Naive B cell (primary cell): ENCODE data around the gene C1QTNF1. TPM values are rescaled to one million over a fixed set of nuclear protein-coding genes. Genes with fewer than 3 reads are reported as not detected.

ENCODE experiments used
- ATAC-seq, 2 donors: fragments of 150-1000 bp; cut with Tn5 transposase; 2 replicates each; pipeline ENCODE4 v1.10.0; 2021; ENCODE audit warnings: low read depth in 2 of 2, mild to moderate bottlenecking in 2 of 2, moderate library complexity in 2 of 2
- DNase-seq: peaks from one replicate; pipeline ENCODE4 v3.0.0; 2022
- H3K27ac Mint-ChIP-seq, 6 donors: one replicate each; pipeline ENCODE4 v1.8.0; 2020 to 2022; ENCODE audit warnings: mild to moderate bottlenecking in 6 of 6, mixed read lengths in 6 of 6, moderate library complexity in 5 of 6, inconsistent platforms in 2 of 6
- H3K27me3 Mint-ChIP-seq, 3 donors: one replicate each; pipeline ENCODE4 v1.8.0; 2021 to 2022; ENCODE audit warnings: mixed read lengths in 3 of 3, mild to moderate bottlenecking in 1 of 3
- H3K36me3 Mint-ChIP-seq, 2 donors: one replicate each; pipeline ENCODE4 v1.8.0; 2020 to 2022; ENCODE audit warnings: mixed read lengths in 2 of 2, inconsistent platforms in 1 of 2, mild to moderate bottlenecking in 1 of 2
- H3K4me1 Mint-ChIP-seq, 3 donors: one replicate each; pipeline ENCODE4 v1.8.0; 2020 to 2022; ENCODE audit warnings: mixed read lengths in 3 of 3, inconsistent platforms in 1 of 3, mild to moderate bottlenecking in 1 of 3, moderate library complexity in 1 of 3
- H3K4me3 Mint-ChIP-seq, 8 donors: one replicate each; pipeline ENCODE4 v1.8.0; 2020 to 2022; ENCODE audit warnings: mild to moderate bottlenecking in 8 of 8, mixed read lengths in 8 of 8, moderate library complexity in 8 of 8, inconsistent platforms in 2 of 8
- H3K9me3 Mint-ChIP-seq, 7 donors: one replicate each; pipeline ENCODE4 v1.8.0; 2020 to 2022; ENCODE audit warnings: mixed read lengths in 7 of 7, mild to moderate bottlenecking in 5 of 7, inconsistent platforms in 2 of 7, moderate library complexity in 1 of 7
- polyA plus RNA-seq, 6 donors: library from polyadenylated mRNA; unstranded; fragments of 300-500 nt; fragmentation: Illumina TruSeq; gene quantifications; one replicate each; pipeline ENCODE4 v1.2.3, GENCODE V29; 2021; ENCODE audit warnings: low read depth in 6 of 6

Gene C1QTNF1, protein sequence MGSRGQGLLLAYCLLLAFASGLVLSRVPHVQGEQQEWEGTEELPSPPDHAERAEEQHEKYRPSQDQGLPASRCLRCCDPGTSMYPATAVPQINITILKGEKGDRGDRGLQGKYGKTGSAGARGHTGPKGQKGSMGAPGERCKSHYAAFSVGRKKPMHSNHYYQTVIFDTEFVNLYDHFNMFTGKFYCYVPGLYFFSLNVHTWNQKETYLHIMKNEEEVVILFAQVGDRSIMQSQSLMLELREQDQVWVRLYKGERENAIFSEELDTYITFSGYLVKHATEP
- polyA plus RNA-seq = not detected

DNA sequence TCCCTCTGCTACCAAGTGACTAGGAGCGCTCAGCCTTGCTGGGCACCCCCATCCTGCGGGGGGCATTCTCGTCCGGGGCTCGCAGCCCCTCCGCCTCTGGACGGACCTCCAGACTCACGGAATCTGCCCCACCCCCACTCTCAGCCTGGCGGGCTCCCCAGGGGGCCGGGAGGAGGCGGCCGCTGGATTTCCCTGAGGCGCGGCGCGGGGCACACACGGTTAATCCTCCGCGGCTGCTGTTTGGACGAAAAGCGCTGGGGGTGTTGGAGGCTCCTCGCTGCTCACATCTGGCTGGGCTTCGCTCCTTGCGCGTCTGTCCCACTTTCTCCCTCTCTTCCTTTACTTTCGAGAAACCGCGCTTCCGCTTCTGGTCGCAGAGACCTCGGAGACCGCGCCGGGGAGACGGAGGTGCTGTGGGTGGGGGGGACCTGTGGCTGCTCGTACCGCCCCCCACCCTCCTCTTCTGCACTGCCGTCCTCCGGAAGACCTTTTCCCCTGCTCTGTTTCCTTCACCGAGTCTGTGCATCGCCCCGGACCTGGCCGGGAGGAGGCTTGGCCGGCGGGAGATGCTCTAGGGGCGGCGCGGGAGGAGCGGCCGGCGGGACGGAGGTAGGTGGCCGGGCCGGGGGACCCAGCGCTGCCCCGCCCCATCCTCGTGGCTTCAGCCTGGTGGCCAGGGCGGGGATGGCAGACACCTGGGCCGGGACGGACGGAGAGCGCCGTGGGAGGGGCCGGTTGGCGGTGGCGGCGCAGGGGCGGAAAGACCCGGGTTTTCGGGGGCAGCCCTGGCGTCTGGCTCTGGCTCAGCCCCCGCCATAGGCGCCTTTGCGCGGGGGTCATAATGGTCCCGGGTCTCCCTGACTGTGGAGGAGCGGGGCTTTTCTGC lies at the start of gene C1QTNF1:
Gene C1QTNF1 (plus strand): TSS at position 284 of the 886 bp plus-strand sequence. CDS start 19,800 bp downstream, outside the sequence.
- H3K36me3 Mint-ChIP-seq = no peaks in the 10 kb centered on the region
- H3K27ac Mint-ChIP-seq = no peak within 1 kb of the TSS
- ATAC-seq = peak; percentile 80 to 82
- peaks cover 56 to 94% (median 74%) of the 10 kb centered on the region in 3 donors for H3K27me3 Mint-ChIP-seq
- DNase-seq = peak; percentile 42
- H3K9me3 Mint-ChIP-seq = no peaks in the 10 kb centered on the region
- H3K4me3 Mint-ChIP-seq = peak within 1 kb of the TSS; percentile 77 to 92 (median 88)
- H3K4me1 Mint-ChIP-seq = peaks cover 8 to 11% (median 10%) of the 10 kb centered on the region in 3 donors

DNA sequence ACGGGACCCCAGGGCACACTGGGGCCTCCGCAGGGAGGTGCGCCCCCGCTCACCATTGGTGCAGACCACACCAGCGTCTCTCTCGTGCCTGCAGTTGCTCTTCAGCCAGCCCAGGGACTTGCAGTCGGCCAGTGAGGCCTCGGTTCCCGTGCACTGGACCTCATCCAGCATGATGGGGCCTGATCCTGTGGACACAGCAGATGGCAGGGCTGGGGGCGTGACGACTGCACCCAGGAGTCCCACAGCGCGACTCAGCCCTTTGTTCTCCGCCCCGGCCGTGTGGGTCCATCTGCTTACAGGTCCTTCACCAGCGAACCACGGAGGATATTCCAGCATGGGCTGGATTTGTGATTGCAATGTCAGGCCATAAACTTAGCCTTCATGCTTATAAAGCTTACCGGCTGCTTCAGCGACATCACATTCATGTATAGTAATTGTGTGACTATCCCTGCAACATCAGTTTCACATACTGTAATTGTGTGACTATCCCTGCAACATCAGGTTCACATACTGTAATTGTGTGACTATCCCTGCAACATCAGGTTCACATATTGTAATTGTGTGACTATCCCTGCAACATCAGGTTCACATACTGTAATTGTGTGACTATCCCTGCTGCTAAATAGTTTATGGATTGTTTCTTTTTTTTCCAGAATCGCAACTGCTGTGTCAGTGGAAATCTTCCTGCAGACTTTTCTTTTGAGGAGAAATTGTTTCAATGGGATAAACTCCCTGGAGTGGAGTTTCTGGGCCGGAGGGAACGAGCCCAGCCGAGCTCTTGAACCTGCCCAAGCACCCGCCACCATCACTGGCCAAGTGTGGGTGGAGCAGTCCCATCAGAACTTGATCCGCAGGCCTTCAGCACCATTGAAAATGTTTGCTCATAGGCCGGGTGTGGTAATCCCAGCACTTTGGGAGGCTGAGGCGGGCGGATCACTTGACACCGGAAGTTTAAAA lies 49.1 kb upstream of the C1QTNF1 start:
- peaks cover 13 to 24% (median 22%) of the 10 kb centered on the region in 3 donors for H3K4me1 Mint-ChIP-seq
- H3K4me3 Mint-ChIP-seq = peak overlapping the region in 1 of 8 donors; percentile 35
- ATAC-seq = no peak
- no peak for DNase-seq
- no peaks in the 10 kb centered on the region for H3K36me3 Mint-ChIP-seq
- H3K9me3 Mint-ChIP-seq = no peaks in the 10 kb centered on the region
- no peaks in the 10 kb centered on the region for H3K27me3 Mint-ChIP-seq
- peak overlapping the region in 1 of 6 donors; percentile 9 for H3K27ac Mint-ChIP-seq

DNA sequence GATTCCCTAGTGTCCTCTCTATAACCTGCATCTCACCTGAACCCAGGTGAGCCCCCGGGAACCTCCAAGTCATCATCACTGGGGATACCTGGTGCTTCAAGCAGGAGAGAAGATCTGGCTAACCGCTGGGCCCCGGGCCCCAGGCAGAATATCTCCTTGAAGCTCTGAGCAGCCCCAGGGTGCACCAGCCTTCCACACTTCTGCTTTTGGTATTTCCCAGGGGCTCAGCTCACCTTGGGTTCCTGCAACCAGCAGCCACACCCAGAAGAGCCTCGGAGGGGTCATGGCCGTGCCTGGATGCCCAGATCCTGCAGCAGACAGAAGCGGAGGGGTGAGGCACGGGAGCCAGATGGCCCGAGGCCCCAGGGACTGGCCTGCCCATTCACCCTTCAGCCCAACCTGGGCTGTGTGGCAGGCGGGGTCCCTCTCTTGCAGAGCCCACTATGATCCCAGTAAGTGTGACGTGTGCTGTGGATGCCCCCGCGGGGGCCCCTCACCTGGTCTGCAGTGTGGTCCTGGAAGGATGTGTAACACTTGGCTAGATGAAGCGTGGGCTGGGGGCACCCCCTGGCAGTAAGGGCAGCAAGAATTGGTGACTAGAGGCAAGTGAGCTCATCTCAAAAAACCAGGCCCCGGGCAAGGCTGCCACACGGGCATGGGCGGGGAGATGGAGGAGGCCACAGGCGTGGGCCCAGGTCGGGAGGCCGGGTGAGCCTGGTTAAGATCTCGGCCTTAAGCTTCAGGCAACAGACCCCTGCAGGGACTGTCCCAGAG lies 46.9 kb upstream of the C1QTNF1 start:
- DNase-seq = no peak
- ATAC-seq = peak; percentile 77 to 79
- Mint-ChIP-seq H3K27ac (peak overlapping the region in 1 of 6 donors; percentile 47), H3K27me3 (no peaks in the 10 kb centered on the region), H3K36me3 (no peaks in the 10 kb centered on the region), H3K9me3 (no peaks in the 10 kb centered on the region), H3K4me3 (peak overlapping the region in 2 of 8 donors; percentile 34 to 60), H3K4me1 (peaks cover 8 to 20% (median 13%) of the 10 kb centered on the region in 3 donors)

DNA sequence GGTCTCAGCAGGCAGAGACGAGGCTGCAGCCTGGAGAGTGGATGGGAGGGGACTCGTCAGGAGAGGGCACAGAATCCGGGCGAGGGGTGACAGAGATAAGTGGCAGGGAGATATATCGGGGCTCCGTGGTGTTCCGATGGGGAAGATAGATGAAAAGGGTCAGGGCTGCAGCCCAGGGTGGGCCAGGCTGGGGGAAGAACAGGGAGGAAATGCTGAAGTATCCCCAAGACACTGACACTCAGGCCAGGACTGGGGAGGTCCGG lies 46.4 kb upstream of the C1QTNF1 start:
- no peak overlapping the region for H3K27ac Mint-ChIP-seq
- DNase-seq (no peak), ATAC-seq (no peak)
- peak overlapping the region in 1 of 8 donors; percentile 30 for H3K4me3 Mint-ChIP-seq
- H3K36me3 Mint-ChIP-seq = no peaks in the 10 kb centered on the region
- H3K9me3 Mint-ChIP-seq = no peaks in the 10 kb centered on the region
- H3K27me3 Mint-ChIP-seq = no peaks in the 10 kb centered on the region
- H3K4me1 Mint-ChIP-seq = peaks cover 8 to 20% (median 13%) of the 10 kb centered on the region in 3 donors

DNA sequence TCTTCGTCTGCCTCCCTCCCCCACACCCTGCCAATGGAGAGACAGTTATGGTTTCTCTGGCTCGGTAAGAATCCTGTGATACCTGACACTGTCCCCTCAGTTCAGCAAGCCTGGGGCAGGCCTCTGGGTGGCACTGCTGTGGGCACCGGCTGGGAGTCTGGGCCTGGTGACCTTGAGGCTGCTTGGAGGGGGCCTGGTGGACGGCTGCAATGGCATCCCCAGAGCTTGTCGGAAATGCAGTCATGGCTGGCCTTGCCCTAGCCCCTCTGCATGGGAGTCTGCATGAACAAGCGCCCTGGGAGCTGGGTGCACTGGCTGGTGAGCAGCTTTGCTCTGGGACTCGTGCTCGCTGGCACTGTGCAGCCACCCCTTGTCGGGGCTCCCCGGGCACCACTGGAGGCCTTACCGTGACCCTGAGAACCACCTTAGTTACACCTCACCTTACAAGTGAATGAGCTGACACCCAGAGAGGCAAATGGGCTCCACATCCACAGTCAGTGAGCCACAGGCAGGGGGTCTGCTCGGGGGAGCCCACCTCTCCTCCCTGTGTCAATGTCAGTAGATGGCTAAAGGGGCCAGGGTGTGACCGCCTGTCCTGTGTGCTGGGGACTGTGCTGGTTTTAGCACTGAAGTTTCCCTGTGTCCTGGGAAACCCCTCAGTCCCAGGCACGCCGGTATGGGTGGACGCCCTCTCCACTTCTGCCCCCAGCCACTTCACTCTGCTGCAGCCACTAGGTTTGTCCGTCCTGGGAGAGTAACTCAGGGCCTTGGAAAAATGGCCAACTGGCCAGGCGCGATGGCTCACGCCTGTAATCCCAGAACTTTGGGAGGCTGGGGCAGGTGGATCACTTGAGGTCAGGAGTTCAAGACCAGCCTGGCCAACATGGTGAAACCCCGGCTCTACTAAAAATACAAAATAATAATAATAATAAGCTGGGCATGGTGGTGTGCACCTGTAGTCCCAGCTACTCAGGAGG lies 45.7 kb upstream of the C1QTNF1 start:
- Mint-ChIP-seq H3K9me3 (no peaks in the 10 kb centered on the region), H3K4me1 (peaks cover 8 to 20% (median 13%) of the 10 kb centered on the region in 3 donors), H3K27ac (no peak overlapping the region), H3K4me3 (peak overlapping the region in 1 of 8 donors; percentile 30), H3K36me3 (no peaks in the 10 kb centered on the region), H3K27me3 (no peaks in the 10 kb centered on the region)
- DNase-seq (no peak), ATAC-seq (no peak)

DNA sequence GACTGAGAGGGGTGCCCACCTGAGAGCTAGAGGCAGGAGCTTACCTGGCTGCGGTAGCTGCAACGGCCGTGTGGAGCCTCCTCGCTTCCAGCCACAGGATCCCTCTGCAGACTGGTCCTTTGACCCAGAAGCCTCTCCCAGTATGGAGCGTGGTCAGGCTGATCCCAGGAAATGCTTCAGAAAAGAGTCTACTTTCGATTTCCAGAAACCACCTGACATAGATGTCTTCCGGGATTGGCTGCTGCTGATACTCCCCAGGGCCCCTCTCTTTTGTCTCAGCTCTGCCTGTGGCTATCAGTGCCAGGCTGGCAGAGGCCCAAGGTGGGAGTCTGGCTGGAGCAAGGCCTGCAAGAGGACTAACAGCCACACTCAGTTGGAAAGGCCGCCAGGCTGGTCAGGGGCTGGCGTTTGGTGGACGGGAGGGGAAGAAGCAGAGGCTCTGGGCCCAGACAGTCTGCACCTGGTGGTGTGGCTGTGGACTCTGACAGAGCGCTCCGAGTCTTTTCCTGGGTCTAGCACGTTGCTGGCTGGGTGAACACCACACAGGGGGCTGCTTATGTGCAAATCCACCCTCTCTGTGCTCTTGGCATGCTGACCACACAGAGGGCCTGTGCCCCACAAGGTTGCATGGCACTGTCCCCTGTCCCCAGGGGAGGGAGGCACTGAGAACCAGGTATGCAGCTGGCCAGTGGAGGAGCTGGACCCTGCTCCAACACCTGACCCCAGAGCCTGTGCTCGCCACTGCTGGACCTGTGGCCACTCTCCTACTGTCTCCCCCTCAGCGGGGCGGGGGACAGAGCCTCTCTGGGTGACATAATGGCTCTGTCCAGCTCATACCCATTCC lies 44.0 kb upstream of the C1QTNF1 start, which contains the start of gene LGALS3BP:
Gene LGALS3BP (minus strand): TSS at position 144 of the 844 bp plus-strand sequence. CDS start 2,732 bp downstream, outside the sequence.
- Mint-ChIP-seq H3K36me3 (no peaks in the 10 kb centered on the region), H3K4me3 (peak within 1 kb of the TSS in 4 of 8 donors; percentile 11 to 35 (median 28)), H3K27me3 (no peaks in the 10 kb centered on the region), H3K9me3 (no peaks in the 10 kb centered on the region), H3K27ac (peak within 1 kb of the TSS in 4 of 6 donors; percentile 24 to 52 (median 40)), H3K4me1 (peaks cover 8 to 20% (median 13%) of the 10 kb centered on the region in 3 donors)
- DNase-seq (no peak), ATAC-seq (peak; percentile 25 to 55)

DNA sequence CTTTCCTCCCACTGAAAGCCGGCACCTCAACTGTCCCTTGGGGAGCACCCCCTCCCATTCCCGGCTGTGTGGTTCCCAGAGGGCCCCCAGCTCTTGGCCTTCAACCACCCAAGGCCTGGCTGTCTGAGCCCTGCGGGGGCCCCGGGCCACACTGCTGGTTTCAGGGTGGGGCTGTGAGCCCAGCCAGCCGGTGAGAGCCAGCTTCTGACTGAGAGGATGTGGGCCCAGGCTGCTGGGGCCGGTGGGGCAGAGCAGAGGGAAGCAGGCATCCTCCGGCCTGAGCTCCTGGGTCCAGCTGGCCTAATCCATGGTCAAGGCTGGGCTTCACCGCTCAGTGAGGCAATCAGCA lies 43.4 kb upstream of the C1QTNF1 start:
- peaks cover 9 to 20% (median 13%) of the 10 kb centered on the region in 3 donors for H3K4me1 Mint-ChIP-seq
- no peak overlapping the region for H3K27ac Mint-ChIP-seq
- H3K4me3 Mint-ChIP-seq = no peak overlapping the region
- H3K36me3 Mint-ChIP-seq = no peaks in the 10 kb centered on the region
- no peaks in the 10 kb centered on the region for H3K9me3 Mint-ChIP-seq
- DNase-seq (no peak), ATAC-seq (no peak)
- no peaks in the 10 kb centered on the region for H3K27me3 Mint-ChIP-seq

DNA sequence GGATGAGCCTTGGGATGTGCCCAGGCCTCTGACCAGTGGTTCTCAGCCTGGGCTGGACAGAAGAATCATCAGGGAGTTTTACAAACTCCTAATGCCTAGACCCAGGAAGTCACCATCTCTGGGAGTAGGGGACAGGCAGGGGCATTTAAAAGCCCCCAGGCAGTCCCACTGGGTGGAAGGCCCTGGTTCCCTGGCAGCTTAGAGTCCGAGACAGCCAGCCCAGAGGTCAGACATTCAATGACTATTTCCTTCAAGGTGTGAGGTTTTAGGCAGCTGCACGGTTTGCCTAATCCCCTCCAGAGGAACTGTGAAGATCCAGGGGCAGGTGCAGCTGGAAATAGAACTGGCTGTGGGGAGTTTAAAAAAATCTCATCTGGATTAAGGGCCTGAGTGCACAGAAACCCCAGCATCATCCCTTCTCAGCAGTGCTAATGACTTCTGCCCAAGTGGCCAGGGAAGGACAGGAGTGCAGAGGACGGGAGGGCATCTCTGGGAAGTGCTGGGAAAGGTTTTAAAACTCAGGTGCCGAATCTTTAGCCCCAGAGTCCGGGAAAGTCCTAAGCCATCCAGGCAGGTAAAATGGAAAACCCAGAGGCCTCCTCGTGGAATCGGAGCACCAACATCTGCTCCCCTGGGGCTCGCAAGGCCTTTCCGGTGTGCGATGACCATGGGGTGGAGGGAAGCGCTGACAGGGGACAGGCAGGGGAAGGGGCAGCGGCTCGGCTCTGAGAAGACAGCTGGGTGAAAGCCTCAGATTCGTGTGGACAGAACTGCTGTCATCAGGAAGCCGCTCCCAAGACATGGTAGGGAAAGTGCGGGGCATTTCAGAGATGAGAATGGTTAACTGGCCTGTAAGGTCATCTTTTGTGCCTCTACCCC lies 42.7 kb upstream of the C1QTNF1 start:
- peaks cover 13 to 22% (median 15%) of the 10 kb centered on the region in 3 donors for H3K4me1 Mint-ChIP-seq
- no peak for ATAC-seq
- H3K27ac Mint-ChIP-seq = no peak overlapping the region
- DNase-seq = no peak
- no peaks in the 10 kb centered on the region for H3K9me3 Mint-ChIP-seq
- peak overlapping the region in 1 of 8 donors; percentile 37 for H3K4me3 Mint-ChIP-seq
- no peaks in the 10 kb centered on the region for H3K27me3 Mint-ChIP-seq
- H3K36me3 Mint-ChIP-seq = no peaks in the 10 kb centered on the region

DNA sequence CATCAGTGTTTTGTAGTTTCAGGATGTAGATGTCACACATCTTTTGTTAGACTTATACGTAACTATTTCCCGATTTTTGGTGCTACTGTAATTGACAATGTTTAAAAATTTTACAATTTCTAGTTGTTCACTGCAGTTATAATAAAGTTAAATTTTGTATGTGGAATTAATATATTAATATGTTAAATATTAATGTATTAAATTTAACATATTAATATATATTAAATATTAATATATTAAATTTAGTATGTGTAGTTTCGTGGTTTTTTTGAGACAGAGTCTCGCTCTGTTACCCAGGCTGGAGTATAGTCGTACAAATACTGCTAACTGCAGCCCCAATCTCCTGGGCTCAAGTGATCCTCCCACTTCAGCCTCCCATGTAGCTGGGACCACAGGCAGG lies 38.6 kb upstream of the C1QTNF1 start:
- ATAC-seq = no peak
- H3K27me3 Mint-ChIP-seq = no peaks in the 10 kb centered on the region
- no peak for DNase-seq
- H3K4me3 Mint-ChIP-seq = peak overlapping the region in 2 of 8 donors; percentile 47 to 62
- no peak overlapping the region for H3K27ac Mint-ChIP-seq
- peaks cover 0 to under 1% (median 0%) of the 10 kb centered on the region in 7 donors for H3K9me3 Mint-ChIP-seq
- H3K36me3 Mint-ChIP-seq = peaks cover 0 to 2% of the 10 kb centered on the region in 2 donors
- peaks cover 9 to 17% (median 16%) of the 10 kb centered on the region in 3 donors for H3K4me1 Mint-ChIP-seq

DNA sequence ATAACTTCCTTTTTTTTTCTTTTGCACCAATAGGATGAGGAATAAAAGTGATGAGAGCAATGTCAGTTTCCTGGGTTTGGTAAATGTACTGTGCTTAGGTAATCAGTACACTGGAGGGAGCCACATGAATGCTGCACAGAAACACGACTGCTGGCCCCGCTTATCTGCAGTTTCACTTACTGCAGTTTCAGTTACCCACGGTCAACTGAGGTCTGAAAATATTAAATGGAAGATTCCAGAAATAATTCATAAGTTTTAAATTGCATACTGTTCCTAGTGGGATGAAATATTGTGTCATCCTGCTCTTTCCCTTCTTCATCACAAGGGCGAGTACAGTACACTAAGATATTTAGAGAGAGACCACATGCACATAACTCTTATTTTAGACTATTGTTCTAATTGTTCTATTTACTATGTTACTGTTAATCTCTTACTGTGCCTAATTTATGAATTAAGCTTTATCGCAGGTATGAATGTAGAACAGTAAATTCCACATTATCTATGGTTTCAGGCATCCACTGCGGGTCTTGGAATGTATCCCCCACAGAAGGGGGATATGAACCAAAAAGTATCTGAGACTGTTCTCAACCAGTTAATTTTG lies 37.8 kb upstream of the C1QTNF1 start:
- peak; percentile 85 to 89 for ATAC-seq
- DNase-seq = no peak
- peak overlapping the region in 7 of 8 donors; percentile 21 to 84 (median 53) for H3K4me3 Mint-ChIP-seq
- H3K36me3 Mint-ChIP-seq = peaks cover 0 to 4% of the 10 kb centered on the region in 2 donors
- peak overlapping the region in 3 of 6 donors; percentile 38 to 66 (median 65) for H3K27ac Mint-ChIP-seq
- H3K27me3 Mint-ChIP-seq = no peaks in the 10 kb centered on the region
- H3K9me3 Mint-ChIP-seq = peaks cover 0 to 2% (median 0%) of the 10 kb centered on the region in 7 donors
- peaks cover 9 to 16% (median 14%) of the 10 kb centered on the region in 3 donors for H3K4me1 Mint-ChIP-seq
